Measurements from ENCODE around the gene HHLA2.

DNA sequence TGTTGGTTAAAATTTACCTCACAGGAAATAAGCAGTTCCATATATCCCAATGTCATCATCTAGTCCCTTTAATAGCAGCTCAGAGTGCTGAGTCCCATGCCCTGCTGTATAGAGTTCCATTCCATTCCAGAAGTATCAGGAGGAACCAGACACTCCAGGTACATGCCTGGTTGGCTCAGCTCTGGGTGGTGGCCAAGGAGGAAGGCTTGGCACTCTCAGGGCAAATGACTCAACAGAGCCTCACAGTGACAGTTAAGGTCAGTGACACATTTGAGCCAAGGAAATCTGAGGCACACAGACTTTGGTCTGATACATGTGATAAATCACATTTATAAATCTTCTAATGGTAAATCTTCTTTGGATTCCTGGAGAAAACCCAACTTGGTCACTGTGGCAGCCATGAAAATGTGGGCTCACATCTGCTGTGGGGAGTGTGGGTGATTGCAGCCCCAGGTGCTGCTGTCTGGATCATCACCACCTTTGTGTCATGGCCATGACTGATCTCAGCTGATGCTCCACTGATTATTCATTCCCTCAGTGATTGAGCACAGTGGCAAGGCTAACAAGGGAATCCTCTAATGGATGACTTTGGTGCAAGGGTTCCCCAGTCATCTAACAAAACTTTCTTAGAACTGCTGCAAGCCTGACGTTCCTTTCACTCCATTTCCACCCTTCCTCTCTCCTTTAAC is 9.3 kb downstream of the HHLA2 start:
- TF ChIP-seq, protein P1, sequence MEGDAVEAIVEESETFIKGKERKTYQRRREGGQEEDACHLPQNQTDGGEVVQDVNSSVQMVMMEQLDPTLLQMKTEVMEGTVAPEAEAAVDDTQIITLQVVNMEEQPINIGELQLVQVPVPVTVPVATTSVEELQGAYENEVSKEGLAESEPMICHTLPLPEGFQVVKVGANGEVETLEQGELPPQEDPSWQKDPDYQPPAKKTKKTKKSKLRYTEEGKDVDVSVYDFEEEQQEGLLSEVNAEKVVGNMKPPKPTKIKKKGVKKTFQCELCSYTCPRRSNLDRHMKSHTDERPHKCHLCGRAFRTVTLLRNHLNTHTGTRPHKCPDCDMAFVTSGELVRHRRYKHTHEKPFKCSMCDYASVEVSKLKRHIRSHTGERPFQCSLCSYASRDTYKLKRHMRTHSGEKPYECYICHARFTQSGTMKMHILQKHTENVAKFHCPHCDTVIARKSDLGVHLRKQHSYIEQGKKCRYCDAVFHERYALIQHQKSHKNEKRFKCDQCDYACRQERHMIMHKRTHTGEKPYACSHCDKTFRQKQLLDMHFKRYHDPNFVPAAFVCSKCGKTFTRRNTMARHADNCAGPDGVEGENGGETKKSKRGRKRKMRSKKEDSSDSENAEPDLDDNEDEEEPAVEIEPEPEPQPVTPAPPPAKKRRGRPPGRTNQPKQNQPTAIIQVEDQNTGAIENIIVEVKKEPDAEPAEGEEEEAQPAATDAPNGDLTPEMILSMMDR (conservative IDR thresholded peaks at IDR 0.05; ENCODE audit: low read depth, low read length), result peak; percentile 15; the same call in 1 of the 2 replicates
- no peak for TF ChIP-seq EZH2 (IDR thresholded peaks at IDR 0.05; ENCODE audit: low read length, unreplicated experiment)
- TF ChIP-seq EZH2phosphoT487 (IDR thresholded peaks at IDR 0.05; ENCODE audit: borderline replicate concordance, low read length), result no peak

Data from PC-3 (cell line).